Limb (tissue), 2 donors: ENCODE results near the gene CDC42BPA.
"Not testable (repeated sequence)": the region's sequence is repeated elsewhere in the genome, so short reads cannot be mapped to it uniquely, and the experiment has no call there.

Experiments used
- DNase-seq, 2 donors: peaks; one replicate each; pipeline ENCODE4 v3.0.0-alpha.2; 2016; ENCODE audit errors: extremely low spot score in 2 of 2

The CDC42BPA gene

DNA sequence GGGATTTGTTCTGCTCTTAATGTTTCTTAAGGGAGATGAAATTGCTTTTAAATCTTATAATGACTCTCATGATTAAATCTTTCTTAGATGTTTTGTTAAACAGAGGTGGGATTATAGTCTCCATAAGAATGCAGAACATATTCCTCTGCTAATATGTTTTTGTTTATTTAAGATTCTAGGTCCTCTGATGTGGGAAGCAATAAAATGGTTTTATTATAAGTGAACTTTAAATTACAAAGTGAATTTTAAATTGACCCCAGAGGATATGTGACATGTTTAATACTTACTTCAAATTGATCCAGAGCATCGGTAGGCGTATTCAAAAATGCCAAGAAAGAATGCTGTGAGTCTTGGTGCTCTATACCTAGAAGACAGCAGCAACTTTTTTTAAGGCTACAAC lies 248.8 kb downstream of the CDC42BPA start:
- no peak for DNase-seq

DNA sequence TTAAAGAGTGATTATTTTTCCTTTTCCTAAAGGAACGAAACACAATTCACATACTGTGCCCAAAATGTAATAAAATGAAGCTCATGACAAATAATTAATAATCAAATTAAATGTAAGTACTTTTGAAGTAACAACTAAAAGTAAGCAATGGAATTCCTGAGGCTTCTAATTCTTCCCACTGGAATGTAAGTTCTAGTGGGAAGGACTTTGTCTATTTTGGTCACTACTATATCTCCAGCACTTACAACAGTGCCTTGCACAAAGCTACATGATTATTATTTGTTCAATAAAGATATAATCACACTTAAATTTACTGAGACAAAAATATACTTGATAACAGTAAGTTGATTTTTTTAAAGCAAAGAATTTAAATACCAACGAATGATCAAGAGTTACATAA lies 249.4 kb downstream of the CDC42BPA start:
- no peak for DNase-seq

GRCh38 chr1:227066999-227067398 lies 251.3 kb downstream of the CDC42BPA start:
- no peak for DNase-seq

DNA sequence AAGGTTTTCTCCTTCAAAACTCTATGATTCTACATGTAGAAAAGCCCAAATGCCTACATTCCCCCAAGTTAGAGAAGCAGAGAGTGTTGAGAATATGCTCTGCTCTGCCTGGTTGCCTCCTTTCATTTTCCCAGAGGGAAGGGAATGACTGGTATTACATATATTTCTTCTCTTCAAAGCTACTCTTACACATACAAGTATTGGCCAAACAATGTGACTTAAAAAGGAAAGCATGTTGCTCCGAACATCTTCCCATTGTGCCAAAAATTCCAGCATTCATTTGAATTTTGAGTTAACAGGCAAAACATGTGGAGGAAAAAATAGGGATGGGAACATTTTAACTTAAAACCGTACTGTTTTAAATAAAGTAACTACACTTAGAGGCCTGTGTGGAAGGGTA lies 253.0 kb downstream of the CDC42BPA start:
- DNase-seq = peak in 1 of 2 donors; percentile 18

DNA sequence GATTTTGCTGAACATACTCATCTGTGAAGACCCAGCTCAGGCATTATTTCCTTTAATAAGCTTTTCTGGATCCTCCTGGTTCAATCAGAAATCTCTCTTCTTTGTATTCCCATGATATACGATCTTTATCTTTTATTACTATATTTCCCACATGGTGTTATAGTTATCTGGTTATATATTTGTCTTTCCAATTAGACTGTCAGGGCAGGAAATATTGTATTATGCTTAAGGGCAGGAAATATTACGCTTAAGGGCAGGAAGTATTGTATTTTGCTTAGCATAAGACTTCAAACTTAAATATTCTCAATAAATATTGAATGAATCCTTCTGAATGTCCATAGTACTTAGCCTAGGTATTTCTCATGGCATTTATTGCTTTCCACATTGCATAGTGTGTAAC lies 256.0 kb downstream of the CDC42BPA start:
- no peak for DNase-seq

DNA sequence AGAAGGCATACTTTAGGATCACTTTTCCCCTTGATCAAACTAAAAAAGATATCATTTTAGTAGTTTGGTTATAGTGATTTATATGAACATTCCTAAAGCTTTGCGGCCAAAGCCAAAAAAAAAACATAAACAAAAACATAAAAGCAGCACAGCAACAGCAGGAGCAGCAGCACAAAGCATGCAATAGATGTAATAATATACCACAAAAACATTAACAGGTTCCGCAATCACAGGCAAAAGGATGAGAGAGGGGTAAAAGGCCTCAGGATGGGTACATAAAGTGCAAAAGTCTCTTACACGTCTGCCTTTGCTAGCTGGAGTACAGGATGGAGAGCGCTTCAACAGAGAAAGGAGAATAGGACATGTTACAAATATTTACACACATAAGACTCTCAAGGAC lies 259.2 kb downstream of the CDC42BPA start:
- no peak for DNase-seq

- no peak for DNase-seq
These were observed 260.0 kb downstream of the CDC42BPA start for GRCh38 chr1:227058321-227058751.

GRCh38 chr1:227049253-227049652 lies 269.0 kb downstream of the CDC42BPA start:
- no peak for DNase-seq

DNA sequence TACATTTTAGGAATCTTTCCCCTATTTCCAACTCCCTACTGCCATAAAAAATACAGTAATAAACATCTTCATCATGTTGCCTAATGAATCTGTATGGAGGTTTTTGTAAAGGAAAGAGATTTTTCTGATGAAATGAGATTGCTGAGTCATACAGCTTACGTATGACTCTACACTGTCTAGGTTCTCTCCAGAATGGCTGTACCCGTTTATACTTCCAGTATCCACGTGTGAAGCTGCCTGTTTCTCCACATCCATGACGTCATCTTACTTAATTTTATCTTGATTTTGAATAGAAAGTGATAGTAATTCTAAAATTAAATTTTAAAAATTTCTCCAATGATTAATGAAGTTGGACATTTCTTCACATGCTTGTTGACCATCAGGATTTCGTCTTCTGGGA lies 274.5 kb downstream of the CDC42BPA start:
- no peak for DNase-seq

DNA sequence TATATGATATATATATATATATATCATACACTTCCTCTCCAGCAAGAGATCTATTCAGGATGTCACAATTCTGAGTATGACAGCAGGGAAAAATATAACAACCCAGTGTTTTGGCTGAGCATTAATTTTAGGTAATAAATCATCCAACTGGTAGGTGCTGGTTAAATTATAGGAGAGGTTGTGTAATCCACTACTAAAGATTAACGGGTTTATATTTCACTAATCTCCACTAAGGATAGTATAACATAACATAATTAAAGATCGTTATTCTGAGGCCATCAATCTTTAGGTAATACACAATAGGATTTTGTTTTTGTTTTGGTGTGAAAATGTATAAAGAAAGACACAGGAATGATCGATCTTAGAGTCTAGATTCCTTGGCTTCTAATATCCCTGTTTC lies 276.0 kb downstream of the CDC42BPA start:
- no peak for DNase-seq

DNA sequence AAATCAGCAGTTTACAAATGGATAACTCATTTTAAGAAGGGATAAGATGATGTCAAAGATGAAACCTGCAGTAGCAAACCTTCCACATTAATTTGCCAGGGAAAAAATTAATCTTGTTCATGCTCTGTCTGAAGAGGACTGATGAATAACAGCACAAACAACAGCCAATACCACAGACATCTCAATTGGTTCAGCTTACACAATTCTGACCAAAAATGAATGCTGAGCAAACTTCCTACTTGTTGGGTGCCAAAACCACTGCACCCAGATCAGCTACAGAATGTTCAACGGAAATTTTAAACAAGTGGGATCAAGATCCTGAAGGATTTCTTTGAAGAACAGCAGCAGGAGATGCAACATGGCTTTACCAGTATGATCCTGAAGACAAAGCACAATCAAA lies 279.9 kb downstream of the CDC42BPA start:
- DNase-seq = no peak

DNA sequence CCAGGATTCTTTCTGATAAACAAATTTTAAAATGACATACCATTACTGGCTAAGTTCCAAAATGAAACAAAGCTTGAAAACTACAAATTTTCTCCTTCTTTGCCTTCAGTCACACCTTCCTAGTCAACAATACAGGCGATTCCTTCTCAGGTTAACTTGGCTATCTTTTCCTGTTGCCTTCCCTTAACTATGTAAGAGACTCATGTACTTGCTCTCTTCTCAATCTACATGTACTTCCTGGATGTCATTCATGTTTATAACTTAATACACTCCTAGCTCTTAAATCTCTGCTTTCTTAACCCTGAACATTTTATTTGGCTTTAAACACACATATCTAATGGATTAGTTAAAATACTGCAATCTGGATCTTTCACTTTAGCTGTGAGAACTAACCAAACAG lies 281.2 kb downstream of the CDC42BPA start:
- DNase-seq = no peak

GRCh38 chr1:227035316-227035715 lies 283.0 kb downstream of the CDC42BPA start:
- DNase-seq = no peak

DNA sequence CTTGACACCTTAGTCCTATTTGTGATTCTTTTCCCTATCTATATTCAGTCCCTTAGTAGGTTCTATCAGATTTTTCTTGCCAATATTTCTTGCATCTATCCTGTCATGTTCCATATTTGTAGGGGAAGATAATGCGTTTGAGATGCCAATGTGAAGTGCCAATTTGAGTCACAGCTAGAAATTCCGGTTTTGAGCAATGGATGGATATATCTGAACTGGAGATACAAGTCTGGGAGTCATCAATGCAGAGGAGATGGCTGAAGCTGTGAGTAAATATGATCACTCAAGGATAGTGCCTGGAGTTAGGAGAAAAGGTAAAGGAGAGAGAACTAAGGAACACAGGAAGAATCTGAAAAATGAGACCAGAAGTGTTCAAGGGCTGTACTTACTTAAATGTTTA lies 284.4 kb downstream of the CDC42BPA start:
- DNase-seq = no peak

- DNase-seq = no peak
These were observed 285.9 kb downstream of the CDC42BPA start for GRCh38 chr1:227032396-227032795.

GRCh38 chr1:227016990-227017389 lies 301.3 kb downstream of the CDC42BPA start:
- DNase-seq = no peak

DNA sequence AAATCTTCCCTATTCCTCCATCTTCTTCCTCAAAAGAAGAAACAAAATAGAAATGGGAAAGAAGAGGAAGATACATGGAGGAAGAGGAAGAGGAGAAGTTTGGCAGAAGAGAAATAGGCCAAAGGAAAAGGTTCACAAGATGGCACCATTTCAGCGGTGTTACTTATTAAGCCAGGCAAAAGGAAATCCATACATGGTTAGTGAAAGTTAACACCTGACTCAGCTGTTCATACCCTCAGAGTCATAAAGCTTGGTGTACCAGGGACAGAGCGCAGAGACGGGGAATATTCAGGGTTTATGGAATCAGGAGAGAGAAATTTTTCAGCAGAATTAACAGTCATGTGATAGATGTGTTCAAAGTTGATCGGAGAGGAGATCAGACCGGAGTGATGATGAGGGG lies 307.6 kb downstream of the CDC42BPA start:
- no peak for DNase-seq

DNA sequence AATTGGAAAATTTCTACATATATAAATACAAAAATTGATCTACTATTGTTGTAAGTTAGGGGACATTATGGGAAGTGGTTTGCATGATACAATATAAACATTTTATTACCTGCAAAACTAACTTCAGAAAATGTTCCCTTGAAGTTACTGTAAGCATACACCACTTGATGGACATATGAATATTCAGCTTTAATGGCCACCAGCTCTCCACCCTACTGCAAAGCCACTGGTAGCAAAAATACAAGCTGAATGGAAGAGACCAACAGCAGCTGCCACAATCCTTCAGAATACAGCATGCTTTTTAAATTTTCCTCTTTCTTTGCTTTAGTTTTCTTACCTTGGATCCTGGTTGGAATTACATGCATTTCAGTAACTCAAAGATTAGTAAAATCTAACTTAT lies 308.4 kb downstream of the CDC42BPA start:
- no peak for DNase-seq

- no peak for DNase-seq
These were observed 312.0 kb downstream of the CDC42BPA start for GRCh38 chr1:227006226-227006796.

- no peak for DNase-seq
These were observed 313.5 kb downstream of the CDC42BPA start for GRCh38 chr1:227004796-227005195.

DNA sequence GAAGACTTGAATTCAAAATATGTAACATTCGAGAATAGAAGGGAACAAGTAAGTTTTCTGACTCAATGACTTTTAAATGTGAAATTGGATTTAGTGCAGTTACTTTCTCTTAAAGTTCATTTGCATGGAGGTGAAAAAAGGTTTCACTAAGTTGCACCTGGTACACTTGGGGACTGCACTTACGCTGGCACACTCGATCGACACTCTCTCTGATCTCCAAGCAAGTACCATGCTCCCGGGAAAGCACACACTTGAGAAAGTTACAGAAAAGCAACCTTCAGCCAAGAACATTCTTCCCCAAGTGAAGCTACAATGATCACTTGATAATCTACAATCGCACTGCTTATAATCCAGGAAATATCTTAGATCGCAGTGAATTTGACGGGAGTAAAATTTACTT lies 315.1 kb downstream of the CDC42BPA start:
- no peak for DNase-seq

GRCh38 chr1:227002531-227003049 lies 315.7 kb downstream of the CDC42BPA start:
- DNase-seq = no peak

DNA sequence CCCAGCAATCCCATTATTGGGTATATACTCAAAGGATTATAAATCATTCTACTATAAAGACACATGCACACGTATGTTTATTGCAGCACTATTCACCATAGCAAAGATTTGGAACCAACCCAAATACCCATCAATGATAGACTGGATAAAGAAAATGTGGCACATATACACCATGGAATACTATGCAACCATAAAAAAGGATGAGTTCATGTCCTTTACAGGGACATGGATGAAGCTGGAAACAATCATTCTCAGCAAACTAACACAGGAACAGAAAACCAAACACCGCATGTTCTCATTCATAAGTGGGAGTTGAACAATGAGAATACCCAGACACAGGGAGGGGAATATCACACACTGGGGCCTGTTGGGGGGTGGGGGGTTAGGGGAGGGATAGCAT lies 318.7 kb downstream of the CDC42BPA start:
- not testable (repeated sequence) for DNase-seq
